Ascending aorta (tissue), 2 donors: ENCODE data around the gene RPS5. TPM values are rescaled to one million over a fixed set of nuclear protein-coding genes. Genes with fewer than 3 reads are reported as not detected.
A peak's percentile ranks its signal among the peaks of the same experiment; 100 is the strongest.

ENCODE experiments used
- DNase-seq, 2 donors: peaks; one replicate each; pipeline ENCODE4 v3.0.0-alpha.2; 2019; ENCODE audit warnings: low spot score in 2 of 2
- H3K27ac ChIP-seq, 2 donors: fragments of 200-600 bp; sonication (generic); one replicate each; pipeline ENCODE4 v1.5.1; 2016 to 2017; ENCODE audit warnings: mild to moderate bottlenecking in 1 of 2
- H3K27me3 ChIP-seq: fragments of 200-600 bp; sonication (generic); one replicate; pipeline ENCODE4 v1.5.1; 2017
- H3K36me3 ChIP-seq, 2 donors: fragments of 200-600 bp; sonication (generic); one replicate each; pipeline ENCODE4 v1.5.1; 2016
- H3K4me1 ChIP-seq, 2 donors: fragments of 200-600 bp; sonication (generic); one replicate each; pipeline ENCODE4 v1.5.1; 2016 to 2017; ENCODE audit warnings: mild to moderate bottlenecking in 1 of 2
- H3K4me3 ChIP-seq, 2 donors: fragments of 200-600 bp; sonication (generic); one replicate each; pipeline ENCODE4 v1.5.1; 2016 to 2017; ENCODE audit warnings: mild to moderate bottlenecking in 1 of 2
- H3K9me3 ChIP-seq, 2 donors: fragments of 200-600 bp; sonication (generic); one replicate each; pipeline ENCODE4 v1.5.1; 2016
- CTCF ChIP-seq, 3 experiments: fragments of 200-600 bp in 2 of 3; fragments of 450-650 bp in 1 of 3; sonication (generic) in 2 of 3; IDR thresholded peaks; one replicate each; pipeline ENCODE4 v1.5.1; 2016 to 2019; ENCODE audit warnings: antibody characterized with exemption in 3 of 3, mild to moderate bottlenecking in 1 of 3, moderate library complexity in 1 of 3
- intact Hi-C: fragments of 100-400 bp; cut with DNase I; formaldehyde crosslinking; loops from one replicate; pipeline ENCODE4 v1.15.1; 2023
- total RNA-seq: library from RNA; depleted of rRNA; stranded (reverse); fragments of >200 nt; gene quantifications from one replicate; pipeline ENCODE4 v1.1.0, GENCODE V29; 2016

RPS5 gene
- total RNA-seq, 1 donor from 2014 or later, result 1,483 TPM

- intact Hi-C loops, result loop anchor here (1.0 to 2.0 kb wide), 5 partner anchors 14 to 132 kb away; partner anchors contain the start of genes ZBTB45, ZNF324, ZNF324B and ZNF497
- H3K4me3 ChIP-seq, result peak overlapping the region; percentile 81 to 84
- no peak for DNase-seq
- peaks cover 10 to 28% of the 10 kb centered on the region in 2 donors for H3K4me1 ChIP-seq
- peak overlapping the region; percentile 55 to 96 for H3K27ac ChIP-seq
- no peaks in the 10 kb centered on the region for H3K9me3 ChIP-seq
- peaks cover 10 to 31% of the 10 kb centered on the region in 2 donors for H3K36me3 ChIP-seq
- no peak for TF ChIP-seq CTCF (IDR thresholded peaks at IDR 0.05)
- H3K27me3 ChIP-seq, result no peaks in the 10 kb centered on the region
Observed at GRCh38 chr19:58387338-58388174, 487 bp downstream of the RPS5 start.

DNA sequence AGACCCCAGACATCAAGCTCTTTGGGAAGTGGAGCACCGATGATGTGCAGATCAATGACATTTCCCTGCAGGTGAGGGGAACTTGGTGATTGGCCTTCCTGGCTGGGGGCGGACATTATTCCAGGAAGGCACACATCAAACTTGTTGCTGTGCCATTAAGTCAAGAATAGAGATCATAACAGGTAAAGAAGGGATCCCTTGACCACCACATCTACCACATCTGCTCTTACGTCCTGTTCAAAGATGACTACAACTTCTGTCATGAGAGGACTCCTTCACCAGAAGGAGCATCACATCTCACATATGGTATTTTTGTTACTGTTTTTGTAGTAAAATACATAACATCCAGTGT, 1.1 kb downstream of the RPS5 start:
- TF ChIP-seq CTCF (IDR thresholded peaks at IDR 0.05), result no peak
- DNase-seq, result no peak
- peaks cover 16 to 37% of the 10 kb centered on the region in 2 donors for H3K36me3 ChIP-seq
- H3K27ac ChIP-seq, result no peak overlapping the region
- peaks cover 10 to 28% of the 10 kb centered on the region in 2 donors for H3K4me1 ChIP-seq
- H3K9me3 ChIP-seq, result no peaks in the 10 kb centered on the region
- intact Hi-C loops, result no loop called here
- peak overlapping the region; percentile 81 to 84 for H3K4me3 ChIP-seq
- no peaks in the 10 kb centered on the region for H3K27me3 ChIP-seq

DNA sequence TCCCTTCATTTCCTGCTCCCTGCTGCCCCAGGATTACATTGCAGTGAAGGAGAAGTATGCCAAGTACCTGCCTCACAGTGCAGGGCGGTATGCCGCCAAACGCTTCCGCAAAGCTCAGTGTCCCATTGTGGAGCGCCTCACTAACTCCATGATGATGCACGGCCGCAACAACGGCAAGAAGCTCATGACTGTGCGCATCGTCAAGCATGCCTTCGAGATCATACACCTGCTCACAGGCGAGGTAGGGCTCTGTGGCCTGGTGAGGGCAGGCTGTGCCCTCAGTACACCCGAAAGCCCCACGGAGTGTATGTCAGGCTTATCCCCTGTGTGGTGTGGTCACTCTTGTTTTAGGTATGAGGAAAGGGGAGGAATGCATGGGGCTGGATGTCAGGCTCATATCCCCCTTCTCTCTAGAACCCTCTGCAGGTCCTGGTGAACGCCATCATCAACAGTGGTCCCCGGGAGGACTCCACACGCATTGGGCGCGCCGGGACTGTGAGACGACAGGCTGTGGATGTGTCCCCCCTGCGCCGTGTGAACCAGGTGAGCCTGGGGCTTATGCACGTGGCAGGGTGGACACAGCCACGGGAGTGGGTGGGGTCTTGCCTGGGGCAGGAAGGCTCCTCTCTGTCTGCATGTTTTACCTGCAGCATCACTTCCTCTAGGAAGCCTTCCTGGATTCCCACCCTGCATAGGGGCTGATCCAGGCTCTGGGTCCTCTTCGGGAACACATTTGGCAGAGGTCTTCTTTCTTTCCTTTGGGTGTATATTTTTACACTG, 6.1 kb downstream of the RPS5 start:
- peaks cover 31 to 57% of the 10 kb centered on the region in 2 donors for H3K36me3 ChIP-seq
- no peak for TF ChIP-seq CTCF (IDR thresholded peaks at IDR 0.05)
- DNase-seq, result no peak
- peaks cover 0 to 7% of the 10 kb centered on the region in 2 donors for H3K4me1 ChIP-seq
- no peaks in the 10 kb centered on the region for H3K27me3 ChIP-seq
- no peaks in the 10 kb centered on the region for H3K9me3 ChIP-seq
- intact Hi-C loops, result no loop called here
- no peak overlapping the region for H3K27ac ChIP-seq
- no peak overlapping the region for H3K4me3 ChIP-seq

GRCh38 chr19:58393725-58394033, 6.6 kb downstream of the RPS5 start:
- peaks cover 31 to 53% of the 10 kb centered on the region in 2 donors for H3K36me3 ChIP-seq

GRCh38 chr19:58394821-58395219, 7.8 kb downstream of the RPS5 start:
- intact Hi-C loops, result no loop called here
- no peak for DNase-seq
- Histone ChIP-seq H3K4me1 (peaks cover 0 to 4% of the 10 kb centered on the region in 2 donors), H3K9me3 (no peaks in the 10 kb centered on the region), H3K27me3 (no peaks in the 10 kb centered on the region), H3K27ac (no peak overlapping the region), H3K4me3 (no peak overlapping the region), H3K36me3 (peaks cover 30 to 47% of the 10 kb centered on the region in 2 donors)
- TF ChIP-seq CTCF (IDR thresholded peaks at IDR 0.05), result no peak

More at GRCh38 chr19:58393725-58394033, 6.6 kb downstream of the RPS5 start:
- no peak for DNase-seq
- Histone ChIP-seq H3K4me1 (peaks cover 0 to 4% of the 10 kb centered on the region in 2 donors), H3K9me3 (no peaks in the 10 kb centered on the region), H3K27ac (no peak overlapping the region), H3K4me3 (no peak overlapping the region), H3K27me3 (no peaks in the 10 kb centered on the region)
- TF ChIP-seq CTCF (IDR thresholded peaks at IDR 0.05), result no peak
- intact Hi-C loops, result no loop called here
